Activated CD4-positive, alpha-beta T cell treated with anti-CD3 and anti-CD28 coated beads, Interleukin-2, amount 50 U/mL, for 24 hours (primary cell): ENCODE measurements around the gene ABLIM1.

Experiments
- DNase-seq, 2 donors: peaks; one replicate each; pipeline ENCODE4 v3.0.0-alpha.2; 2020; ENCODE audit warnings: low read depth in 1 of 2, low spot score in 1 of 2

Gene ABLIM1

DNA sequence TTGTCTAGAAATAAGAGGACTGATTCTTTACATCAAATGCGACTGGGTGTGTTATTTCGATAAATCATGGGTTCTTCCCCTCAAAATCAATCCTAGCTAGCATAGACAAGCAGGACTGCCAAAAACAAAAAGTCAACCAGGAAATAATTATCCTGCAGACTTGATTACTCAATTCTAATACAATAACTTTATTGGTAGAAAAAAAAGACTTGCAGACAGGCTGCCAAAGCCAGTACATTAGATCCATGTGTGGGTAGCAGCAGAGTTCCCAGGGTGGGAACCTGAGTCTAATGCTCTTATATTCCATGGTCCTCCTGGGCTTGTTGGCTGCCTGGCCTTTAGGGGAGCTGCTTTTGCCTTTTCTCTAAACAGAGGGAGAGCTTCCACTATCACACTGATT is 261.6 kb downstream of the ABLIM1 start:
- no peak for DNase-seq

DNA sequence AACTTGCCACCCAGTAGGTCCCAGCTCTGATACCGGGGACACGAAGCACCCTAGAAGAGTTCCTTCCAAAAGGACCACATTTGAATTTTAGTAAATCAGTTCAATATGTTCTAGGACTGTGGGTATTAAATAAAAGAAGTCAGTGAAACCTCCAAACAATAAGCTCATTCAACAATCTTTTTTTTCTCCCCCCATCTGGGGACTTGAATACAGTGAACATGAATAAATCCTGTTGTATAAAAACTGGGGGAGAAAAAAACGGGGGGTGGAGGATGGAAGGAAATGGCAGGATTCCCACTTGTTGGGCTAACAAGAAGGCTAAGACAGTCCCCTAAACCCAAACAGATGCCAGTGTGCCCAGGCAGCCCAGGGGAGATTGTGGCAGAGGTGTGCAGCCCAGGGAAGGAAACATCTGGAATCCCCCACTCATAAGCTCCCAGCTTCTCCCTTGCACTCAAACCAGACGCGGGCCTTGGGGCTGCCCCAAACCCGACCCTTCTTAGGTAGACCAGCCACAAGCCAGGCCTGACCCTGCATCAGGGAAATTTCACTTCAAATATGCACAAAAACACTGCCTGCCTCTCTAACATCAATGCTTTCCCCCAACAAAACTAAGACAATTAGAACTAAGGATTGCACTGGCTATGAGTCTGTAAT is 262.6 kb downstream of the ABLIM1 start:
- DNase-seq, result no peak

DNA sequence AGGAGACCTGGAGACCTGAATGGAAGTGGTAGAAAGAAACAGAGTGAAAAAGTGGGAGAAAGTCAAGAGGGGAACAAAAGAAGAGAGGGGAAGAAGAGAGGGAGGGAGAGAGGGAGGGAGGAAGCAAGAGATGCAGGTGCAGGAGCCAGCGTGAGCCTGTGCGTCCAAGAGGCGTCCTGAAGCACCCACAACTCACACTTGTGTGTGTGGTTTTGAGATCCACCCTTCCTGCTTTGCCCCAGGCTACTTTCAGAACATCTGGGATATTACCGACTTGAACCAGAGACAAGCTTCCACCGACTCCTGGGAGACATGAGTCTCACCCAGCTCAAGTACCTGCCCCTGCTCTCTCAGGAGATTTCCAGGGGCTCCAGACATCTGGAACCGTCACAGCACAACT is 263.5 kb downstream of the ABLIM1 start:
- DNase-seq, result no peak

DNA sequence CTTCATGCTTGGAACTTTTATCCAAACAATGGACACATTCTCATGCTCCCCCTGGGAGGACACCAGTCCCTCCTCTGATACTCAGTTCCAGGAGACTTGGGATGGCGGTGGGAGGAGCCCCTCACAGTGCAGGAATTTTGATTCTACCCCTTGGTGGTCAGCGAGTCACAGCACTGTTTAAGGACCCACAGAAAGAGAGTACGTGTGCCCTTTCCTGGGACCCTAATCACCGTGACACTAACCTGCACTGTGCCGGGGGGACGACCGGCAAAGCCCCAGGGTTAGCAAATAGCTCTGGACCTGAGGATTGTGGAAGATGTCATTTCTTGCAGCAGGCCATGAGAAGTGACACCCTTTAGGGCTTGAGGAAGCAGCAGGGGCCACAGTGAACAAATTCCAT is 264.2 kb downstream of the ABLIM1 start:
- DNase-seq, result no peak

DNA sequence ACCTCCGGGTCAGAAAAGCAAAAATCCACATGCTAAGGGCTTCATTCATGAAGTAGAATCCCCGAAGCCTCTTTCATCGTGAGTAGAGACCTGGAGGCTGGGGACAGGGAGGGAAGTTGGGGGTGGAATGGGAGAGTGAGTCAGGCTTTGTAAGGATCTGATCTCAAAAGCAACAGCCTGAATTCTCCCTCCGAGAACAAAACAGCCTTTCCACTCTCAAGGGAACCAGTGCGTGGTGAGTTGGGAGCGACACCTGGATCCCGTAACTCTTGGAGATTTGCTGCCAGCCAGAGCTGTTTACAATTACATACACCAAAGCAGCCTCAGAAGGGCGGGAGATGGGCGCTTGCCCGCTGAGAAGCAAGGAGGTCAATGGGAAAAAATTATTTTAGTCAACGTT is 264.6 kb downstream of the ABLIM1 start:
- DNase-seq, result no peak

DNA sequence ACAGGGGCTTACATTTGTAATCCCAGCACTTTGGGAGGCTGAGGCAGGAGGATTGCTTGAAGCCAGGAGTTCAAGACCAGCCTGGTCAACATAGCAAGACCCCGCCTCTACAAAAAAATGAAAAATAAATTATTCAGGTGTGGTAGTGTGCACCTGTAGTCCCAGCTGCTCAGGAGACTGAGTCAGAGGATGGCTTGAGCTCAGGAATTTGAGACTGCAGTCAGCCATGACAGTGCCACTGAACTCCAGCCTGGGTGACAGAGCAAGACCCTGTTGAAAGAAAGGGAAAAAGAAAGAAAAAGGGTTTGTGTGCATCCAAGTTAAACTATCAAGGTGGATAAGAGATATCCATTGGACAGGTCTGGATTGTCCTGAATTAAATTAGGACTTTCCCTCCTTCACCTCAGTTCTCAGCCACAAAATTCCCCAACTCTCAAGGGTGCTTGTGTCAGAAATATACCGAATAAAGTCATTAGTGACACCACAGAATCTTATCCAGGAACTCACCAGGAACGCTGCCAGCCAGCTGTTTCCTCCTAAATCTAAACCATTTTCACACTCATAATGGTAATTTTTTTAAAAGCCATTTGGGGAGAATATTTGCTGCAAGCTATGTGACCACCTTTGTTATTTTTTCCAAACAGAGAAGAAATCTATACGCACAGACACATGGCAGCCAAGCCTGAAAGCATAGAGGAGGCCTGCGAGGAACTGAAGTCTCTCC is 265.8 kb downstream of the ABLIM1 start:
- DNase-seq, result no peak

DNA sequence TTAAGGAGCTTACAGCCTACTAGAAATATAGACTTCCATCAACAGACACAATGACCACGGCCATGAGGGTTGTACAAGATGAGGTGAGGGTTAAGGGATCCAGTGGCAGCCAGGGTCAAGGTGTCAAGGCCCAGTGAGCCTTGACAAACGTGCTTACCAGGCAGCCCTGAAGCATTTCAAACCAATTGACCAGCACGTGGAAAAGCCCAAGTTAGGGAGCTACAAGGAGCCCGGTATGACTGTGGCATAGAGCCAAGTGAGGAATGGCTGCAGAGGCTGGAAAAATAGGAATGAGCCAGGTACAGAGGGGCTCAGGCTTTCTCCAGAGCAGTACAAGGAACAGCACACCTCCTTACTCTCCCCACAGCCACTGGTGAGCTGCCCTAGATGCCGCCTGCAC is 266.5 kb downstream of the ABLIM1 start:
- DNase-seq, result no peak

DNA sequence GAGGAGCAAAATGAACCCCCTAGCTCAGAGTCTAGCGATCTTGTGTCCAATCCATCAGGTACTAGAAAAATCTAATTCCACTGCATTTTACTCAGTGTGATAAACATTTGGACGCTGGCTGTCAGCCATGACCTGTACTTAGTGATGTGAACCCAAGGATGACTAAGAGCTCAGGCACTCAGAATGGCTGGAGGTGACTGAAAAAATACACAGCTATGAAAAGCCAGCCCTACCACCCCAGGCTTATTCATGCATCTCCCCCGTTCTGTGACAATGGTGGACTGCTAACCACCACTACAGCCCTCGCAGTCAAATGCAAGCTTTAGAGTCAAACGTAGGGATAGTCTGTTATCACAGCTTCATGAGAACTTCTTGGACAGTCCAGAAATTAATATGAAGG is 268.6 kb downstream of the ABLIM1 start:
- no peak for DNase-seq

DNA sequence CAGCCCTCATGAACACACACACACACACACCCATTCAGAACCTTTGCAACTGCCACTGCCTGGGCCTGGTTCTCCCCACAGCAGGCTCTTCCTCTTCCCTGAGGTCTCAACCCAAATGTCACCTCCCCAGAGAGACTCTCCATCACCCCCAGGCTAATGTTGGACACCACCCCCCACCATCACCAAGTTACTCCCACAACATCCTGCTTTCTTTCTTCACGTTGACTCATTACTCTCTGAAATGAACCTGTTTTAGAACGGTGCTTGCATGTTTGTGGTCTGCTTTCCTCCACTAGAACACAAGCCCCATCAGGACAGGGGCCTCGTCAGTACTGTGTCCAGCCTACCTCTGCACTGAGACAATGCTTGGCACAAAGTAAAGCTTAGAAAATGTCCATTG is 269.8 kb downstream of the ABLIM1 start:
- no peak for DNase-seq

DNA sequence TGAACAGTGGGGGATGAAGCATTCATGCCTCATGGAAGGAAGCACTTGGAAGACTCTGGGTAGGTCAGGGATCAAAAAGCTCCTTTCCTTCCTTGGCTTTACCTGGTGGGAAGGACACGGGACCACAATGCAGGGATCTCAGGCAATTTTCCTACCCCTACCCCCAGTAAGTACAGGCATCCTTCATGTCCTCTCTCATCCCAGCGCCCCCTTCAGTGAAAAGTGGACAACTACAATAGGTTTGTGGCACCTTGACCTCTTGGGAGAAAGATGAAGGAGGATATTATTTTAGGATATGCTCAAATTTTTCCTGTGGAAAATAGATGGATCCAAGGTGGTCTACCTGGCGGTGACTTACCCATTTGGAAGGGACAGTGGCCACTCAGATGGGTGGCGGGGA is 270.3 kb downstream of the ABLIM1 start:
- no peak for DNase-seq

DNA sequence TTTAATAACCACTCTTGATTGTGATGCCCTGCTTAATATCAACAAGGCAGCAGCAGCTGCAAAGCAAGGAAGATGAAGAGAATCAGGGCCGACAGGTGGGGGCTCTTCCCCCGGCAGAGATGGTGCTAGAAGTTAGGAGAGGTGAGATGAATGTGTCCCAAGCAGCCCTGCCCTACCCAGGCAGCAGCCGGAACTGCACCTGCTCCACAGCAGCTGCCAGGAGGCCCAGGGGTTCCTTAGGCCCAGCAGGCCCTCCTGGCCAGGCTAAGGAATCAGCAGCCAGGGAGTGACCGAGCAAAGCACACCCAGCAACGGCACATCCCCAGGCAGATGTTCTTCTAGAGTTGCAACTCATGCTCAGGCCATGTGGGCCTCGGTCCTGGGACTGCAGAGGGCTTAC is 271.6 kb downstream of the ABLIM1 start:
- DNase-seq, result no peak

DNA sequence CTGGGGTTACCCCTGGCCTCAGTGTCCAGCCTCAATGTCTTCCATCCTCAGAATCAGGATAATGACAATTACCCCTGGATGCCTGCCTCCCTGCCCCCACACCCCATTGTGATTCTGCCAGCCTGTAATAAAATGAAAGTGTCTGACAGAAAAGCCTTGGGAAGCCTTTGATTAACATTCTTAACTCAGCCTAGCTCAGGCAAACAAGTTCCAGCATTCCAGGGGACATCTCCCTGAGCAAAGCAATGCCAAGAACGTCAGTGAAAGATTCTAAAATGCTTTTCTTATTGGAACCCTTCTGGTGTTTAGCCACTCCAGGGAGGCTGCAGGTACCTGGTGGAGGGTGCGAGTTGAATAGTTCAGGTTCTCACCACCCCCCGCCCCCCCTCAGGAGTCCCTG is 272.5 kb downstream of the ABLIM1 start:
- no peak for DNase-seq

DNA sequence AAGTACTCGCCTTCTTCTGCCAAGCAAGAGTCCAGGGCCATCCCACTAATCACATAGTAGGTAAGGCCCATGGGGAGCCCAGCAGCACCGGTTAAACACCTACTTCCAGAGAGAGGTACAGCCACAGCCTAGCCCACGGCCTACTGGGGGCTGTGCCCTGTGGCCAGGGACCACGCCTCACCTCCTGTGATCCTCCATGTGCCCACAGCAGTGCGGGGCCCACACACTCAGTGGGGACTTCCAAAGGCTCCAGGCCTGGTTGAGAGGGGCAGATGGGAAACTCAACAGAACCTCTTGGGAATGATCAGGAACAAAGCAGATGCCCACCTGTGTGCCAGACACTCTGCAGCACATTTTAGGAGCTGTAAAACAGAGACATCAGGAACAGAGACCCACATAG is 273.5 kb downstream of the ABLIM1 start:
- DNase-seq, result no peak

DNA sequence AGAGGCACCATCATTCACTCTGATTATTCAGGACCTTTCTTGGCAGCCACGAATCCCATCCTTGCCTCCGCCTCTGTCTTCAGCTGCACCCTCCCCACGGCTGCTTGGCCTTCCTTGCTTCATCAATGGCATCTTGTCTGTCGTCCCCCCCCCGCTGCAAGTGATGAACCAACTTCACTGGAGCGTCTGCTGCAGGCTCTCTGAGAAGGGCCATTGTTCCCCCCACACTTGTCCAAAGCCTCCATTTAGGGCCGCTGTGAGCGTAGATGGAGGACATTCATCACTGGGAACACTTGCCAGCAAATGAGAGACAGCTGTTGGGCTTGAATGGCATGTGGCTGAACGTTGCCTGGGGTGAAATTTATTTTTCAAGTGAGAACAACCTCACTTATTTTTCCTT is 273.9 kb downstream of the ABLIM1 start:
- no peak for DNase-seq
